Neutrophil (primary cell): ENCODE results near the gene RSF1.

Experiments
- H3K27ac ChIP-seq: fragments of 200-600 bp; sonication (generic); 2 replicates; pipeline ENCODE4 v1.5.1; 2016; ENCODE audit warnings: mild to moderate bottlenecking, moderate library complexity
- H3K27me3 ChIP-seq: fragments of 200-600 bp; sonication (generic); 2 replicates; pipeline ENCODE4 v1.6.0; 2016; ENCODE audit warnings: mild to moderate bottlenecking
- H3K36me3 ChIP-seq: fragments of 200-600 bp; sonication (generic); 2 replicates; pipeline ENCODE4 v1.5.1; 2017
- H3K4me1 ChIP-seq, 2 experiments: fragments of 200-600 bp in 1 of 2; sonication (generic) in 1 of 2; 1 replicate in 1 of 2; 2 replicates in 1 of 2; pipeline versions ENCODE4 v1.5.1 to v1.6.1; 2013 to 2016; ENCODE audit warnings: low read depth in 1 of 2, low read length in 1 of 2, mild to moderate bottlenecking in 1 of 2, moderate library complexity in 1 of 2; ENCODE audit not compliant: control insufficient read depth in 1 of 2, insufficient read depth in 1 of 2
- H3K4me3 ChIP-seq, 2 experiments: fragments of 200-600 bp in 1 of 2; sonication (generic) in 1 of 2; 1 replicate in 1 of 2; 2 replicates in 1 of 2; pipeline ENCODE4 v1.5.1; 2013 to 2016; ENCODE audit warnings: low read depth in 1 of 2, low read length in 1 of 2, mild to moderate bottlenecking in 1 of 2, moderate library complexity in 1 of 2
- H3K9me3 ChIP-seq: fragments of 200-600 bp; sonication (generic); 2 replicates; pipeline ENCODE4 v1.5.1; 2016
- CTCF ChIP-seq: fragments of 200-600 bp; sonication (generic); IDR thresholded peaks from 2 replicates; pipeline ENCODE4 v1.5.1; 2016; ENCODE audit warnings: antibody characterized with exemption

The RSF1 gene

GRCh38 chr11:77814848-77815247, 5.7 kb downstream of the RSF1 start:
- no peaks in the 10 kb centered on the region for H3K27me3 ChIP-seq
- peaks cover 8 to 11% of the 10 kb centered on the region in 2 experiments for H3K4me1 ChIP-seq
- no peak overlapping the region for H3K27ac ChIP-seq
- peaks cover 16% of the 10 kb centered on the region for H3K36me3 ChIP-seq
- no peak for TF ChIP-seq CTCF
- H3K4me3 ChIP-seq: no peak overlapping the region
- H3K9me3 ChIP-seq: no peaks in the 10 kb centered on the region

- no peak overlapping the region for H3K27ac ChIP-seq
- H3K27me3 ChIP-seq: no peaks in the 10 kb centered on the region
- H3K36me3 ChIP-seq: peaks cover 16% of the 10 kb centered on the region
- no peaks in the 10 kb centered on the region for H3K9me3 ChIP-seq
- TF ChIP-seq CTCF: no peak
- H3K4me3 ChIP-seq: no peak overlapping the region
- no peaks in the 10 kb centered on the region for H3K4me1 ChIP-seq
Observed at GRCh38 chr11:77813256-77813655, 7.3 kb downstream of the RSF1 start.

GRCh38 chr11:77806993-77807392, 13.5 kb downstream of the RSF1 start:
- no peaks in the 10 kb centered on the region for H3K27me3 ChIP-seq
- no peaks in the 10 kb centered on the region for H3K9me3 ChIP-seq
- no peak overlapping the region for H3K27ac ChIP-seq
- H3K36me3 ChIP-seq: peaks cover 9% of the 10 kb centered on the region
- no peak overlapping the region for H3K4me3 ChIP-seq
- H3K4me1 ChIP-seq: no peaks in the 10 kb centered on the region
- no peak for TF ChIP-seq CTCF

- Histone ChIP-seq H3K4me3 (no peak overlapping the region), H3K36me3 (peaks cover 10% of the 10 kb centered on the region), H3K4me1 (no peaks in the 10 kb centered on the region), H3K27me3 (no peaks in the 10 kb centered on the region), H3K9me3 (no peaks in the 10 kb centered on the region), H3K27ac (no peak overlapping the region)
- no peak for TF ChIP-seq CTCF
Observed at GRCh38 chr11:77806415-77806814, 14.1 kb downstream of the RSF1 start.

GRCh38 chr11:77801477-77801876, 19.0 kb downstream of the RSF1 start:
- Histone ChIP-seq H3K9me3 (no peaks in the 10 kb centered on the region), H3K36me3 (peaks cover 6% of the 10 kb centered on the region), H3K4me1 (no peaks in the 10 kb centered on the region), H3K27me3 (no peaks in the 10 kb centered on the region), H3K4me3 (no peak overlapping the region), H3K27ac (no peak overlapping the region)
- no peak for TF ChIP-seq CTCF

- no peak overlapping the region for H3K4me3 ChIP-seq
- H3K4me1 ChIP-seq: no peaks in the 10 kb centered on the region
- no peak overlapping the region for H3K27ac ChIP-seq
- no peak for TF ChIP-seq CTCF
- peaks cover 6% of the 10 kb centered on the region for H3K36me3 ChIP-seq
- H3K9me3 ChIP-seq: no peaks in the 10 kb centered on the region
- H3K27me3 ChIP-seq: no peaks in the 10 kb centered on the region
Observed at GRCh38 chr11:77800449-77800848, 20.1 kb downstream of the RSF1 start.
